Heart left ventricle (tissue), 16 donors: ENCODE results near the gene ACE2. TPM values are rescaled to one million over a fixed set of nuclear protein-coding genes. Genes with fewer than 3 reads are reported as not detected.

ENCODE experiments used
- ATAC-seq, 4 donors: fragments of 200-7000 bp; cut with Tn5 transposase; one replicate each; pipeline ENCODE4 v1.9.1; 2020 to 2022; ENCODE audit warnings: moderate library complexity in 4 of 4, mild to moderate bottlenecking in 3 of 4, moderate number of reproducible peaks in 1 of 4
- DNase-seq, 5 donors: peaks; one replicate each; pipeline ENCODE4 v3.0.0-alpha.2; 2020
- H3K27ac ChIP-seq, 12 donors: fragments of 200-600 bp; sonication (generic) in 4 of 12; one replicate each; pipeline versions ENCODE4 v1.5.0 to v1.8.0; 2016 to 2022; ENCODE audit warnings: mild to moderate bottlenecking in 2 of 12
- H3K27me3 ChIP-seq, 9 donors: fragments of 200-600 bp; sonication (generic) in 2 of 9; one replicate each; pipeline versions ENCODE4 v1.5.1 to v1.8.0; 2016 to 2022; ENCODE audit warnings: mild to moderate bottlenecking in 3 of 9
- H3K36me3 ChIP-seq, 9 donors: fragments of 200-600 bp; sonication (generic) in 2 of 9; one replicate each; pipeline versions ENCODE4 v1.5.0 to v1.8.0; 2018 to 2022; ENCODE audit warnings: mild to moderate bottlenecking in 2 of 9
- H3K4me1 ChIP-seq, 12 donors: fragments of 200-600 bp; sonication (generic) in 4 of 12; one replicate each; pipeline versions ENCODE4 v1.5.0 to v1.8.0; 2016 to 2022; ENCODE audit warnings: mild to moderate bottlenecking in 3 of 12
- H3K4me3 ChIP-seq, 12 donors: fragments of 200-600 bp; sonication (generic) in 4 of 12; one replicate each; pipeline versions ENCODE4 v1.5.0 to v1.8.0; 2017 to 2022; ENCODE audit warnings: mild to moderate bottlenecking in 9 of 12, moderate library complexity in 4 of 12
- H3K9me3 ChIP-seq, 12 donors: fragments of 200-600 bp; sonication (generic) in 4 of 12; one replicate each; pipeline versions ENCODE4 v1.5.0 to v1.8.0; 2016 to 2022; ENCODE audit warnings: mild to moderate bottlenecking in 1 of 12
- POLR2A ChIP-seq, 2 donors: fragments of 450-650 bp; IDR thresholded peaks; one replicate each; pipeline ENCODE4 v1.6.1; 2017; ENCODE audit warnings: antibody characterized with exemption in 2 of 2, mild to moderate bottlenecking in 2 of 2, moderate library complexity in 2 of 2
- WGBS, 4 donors: extraction: QIAGEN DNeasy Blood & Tissue Kit in 2 of 4; methylation state at CpG; one replicate each; pipeline versions ENCODE4 v1.1.5 to v1.1.7; 2013 to 2018; 5-methylcytosine and 5-hydroxymethylcytosine counted together
- intact Hi-C, 10 donors: fragments of 100-400 bp; cut with DNase I; formaldehyde crosslinking; loops; one replicate each; pipeline versions ENCODE4 v1.11.1 to v1.14.2; 2022
- polyA plus RNA-seq, 2 donors: library from polyadenylated mRNA; stranded (reverse); fragments of 200-250 nt; gene quantifications; one replicate each; pipeline ENCODE4 v1.2.3, GENCODE V29; 2013
- total RNA-seq, 9 donors: library from RNA; depleted of rRNA in 2 of 9; stranded (reverse); fragments of >200 nt in 2 of 9; fragmentation: NEBNext Ultra II Directional in 3 of 9; extraction: Animal tissue kit (Norgen Biotek cat#: 25700) in 3 of 9; gene quantifications; one replicate each; pipeline versions ENCODE4 v1.1.0 to v1.2.4, GENCODE V29; 2016 to 2023
- TF ChIP-seq, protein P1 (sequence below), 12 donors: fragments of 200-600 bp; sonication (generic) in 4 of 12; IDR thresholded peaks; one replicate each; pipeline versions ENCODE4 v1.5.0 to v1.8.0; 2018 to 2022; ENCODE audit warnings: antibody characterized with exemption in 12 of 12, mild to moderate bottlenecking in 5 of 12
- donor health status: ischemic (EF 13 %, LVEDD 7.1; RV severe dilation, severe dysfunction).
- donor health status: healthy with polysubstance abuse.
- donor health status: DM: no; HTN: yes; CAD: no.
- donor health status: DM: no; HTN: no; CAD: no.
- donor health status: ischemic (EF 25% LVEDD 6.9; RV normal size, moderate dysfunction).
- donor health status: ischemic (EF 25% LVEDD 5.7; RV mildly dilated, moderate dysfunction).
- donor health status: healthy.
- donor health status: DM: yes; HTN: yes; CAD: no.
- donor health status: ischemic (EF 35%, LVEDD 5.7; RV mildly dilated, moderate dysfunction).
- donor health status: nonischemic (EF 11% LVEDD 7.7; RV severe dilation, severe dysfunction).
- donor health status: DM: yes; HTN: yes; CAD: no.
- donor health status: PGD.
- donor health status: ischemic (EF 29% LVEDD 5.4; RV normal size, mild dysfunction).
- donor health status: nonischemic (EF 23%, LVEDD 6.1; RV moderate dilation, normal function).

Gene ACE2
- total and polyA plus RNA-seq, 11 donors: 5.0 to 59.4 (median 19.9) TPM

- peaks cover 0 to 25% (median 2%) of the 10 kb centered on the region in 12 donors for H3K4me1 ChIP-seq
- DNase-seq (no peak), ATAC-seq (no peak)
- no peaks in the 10 kb centered on the region for H3K36me3 ChIP-seq
- H3K27ac ChIP-seq: no peak overlapping the region
- H3K27me3 ChIP-seq: peaks cover 0 to 28% (median 0%) of the 10 kb centered on the region in 9 donors
- H3K4me3 ChIP-seq: no peak overlapping the region
- TF ChIP-seq POLR2A (IDR thresholded peaks at IDR 0.05): no peak
- TF ChIP-seq, protein P1, sequence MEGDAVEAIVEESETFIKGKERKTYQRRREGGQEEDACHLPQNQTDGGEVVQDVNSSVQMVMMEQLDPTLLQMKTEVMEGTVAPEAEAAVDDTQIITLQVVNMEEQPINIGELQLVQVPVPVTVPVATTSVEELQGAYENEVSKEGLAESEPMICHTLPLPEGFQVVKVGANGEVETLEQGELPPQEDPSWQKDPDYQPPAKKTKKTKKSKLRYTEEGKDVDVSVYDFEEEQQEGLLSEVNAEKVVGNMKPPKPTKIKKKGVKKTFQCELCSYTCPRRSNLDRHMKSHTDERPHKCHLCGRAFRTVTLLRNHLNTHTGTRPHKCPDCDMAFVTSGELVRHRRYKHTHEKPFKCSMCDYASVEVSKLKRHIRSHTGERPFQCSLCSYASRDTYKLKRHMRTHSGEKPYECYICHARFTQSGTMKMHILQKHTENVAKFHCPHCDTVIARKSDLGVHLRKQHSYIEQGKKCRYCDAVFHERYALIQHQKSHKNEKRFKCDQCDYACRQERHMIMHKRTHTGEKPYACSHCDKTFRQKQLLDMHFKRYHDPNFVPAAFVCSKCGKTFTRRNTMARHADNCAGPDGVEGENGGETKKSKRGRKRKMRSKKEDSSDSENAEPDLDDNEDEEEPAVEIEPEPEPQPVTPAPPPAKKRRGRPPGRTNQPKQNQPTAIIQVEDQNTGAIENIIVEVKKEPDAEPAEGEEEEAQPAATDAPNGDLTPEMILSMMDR (IDR thresholded peaks at IDR 0.05): no peak
- intact Hi-C loops: no loop called here
- 72 to 98% (median 86%) methylated on average over 3 of the region's 3 CpGs for WGBS, 4 donors
- H3K9me3 ChIP-seq: peaks cover 0 to 5% (median 0%) of the 10 kb centered on the region in 12 donors
Measured at GRCh38 chrX:15522464-15522863, 78.3 kb downstream of the ACE2 start.

GRCh38 chrX:15515931-15516330, 84.8 kb downstream of the ACE2 start:
- intact Hi-C loops: no loop called here
- WGBS, 4 donors: 19 to 33% (median 23%) methylated on average over 6 of the region's 6 CpGs
- peak overlapping the region in 2 of 12 donors; percentile 24 to 34 for H3K27ac ChIP-seq
- H3K4me1 ChIP-seq: peaks cover 0 to 7% (median 0%) of the 10 kb centered on the region in 12 donors
- TF ChIP-seq POLR2A (IDR thresholded peaks at IDR 0.05): no peak
- TF ChIP-seq, protein P1 (IDR thresholded peaks at IDR 0.05): no peak
- H3K4me3 ChIP-seq: no peak overlapping the region
- H3K36me3 ChIP-seq: no peaks in the 10 kb centered on the region
- ATAC-seq (peak in 3 of 4 donors; percentile 10 to 62 (median 50)), DNase-seq (peak in 2 of 5 donors; percentile 5 to 14)
- H3K27me3 ChIP-seq: peaks cover 0 to 31% (median 0%) of the 10 kb centered on the region in 9 donors
- H3K9me3 ChIP-seq: peaks cover 0 to 5% (median 0%) of the 10 kb centered on the region in 12 donors

GRCh38 chrX:15514279-15514678, 86.5 kb downstream of the ACE2 start:
- no peak overlapping the region for H3K4me3 ChIP-seq
- intact Hi-C loops: no loop called here
- H3K36me3 ChIP-seq: no peaks in the 10 kb centered on the region
- no peak overlapping the region for H3K27ac ChIP-seq
- TF ChIP-seq POLR2A (IDR thresholded peaks at IDR 0.05): no peak
- TF ChIP-seq, protein P1 (IDR thresholded peaks at IDR 0.05): no peak
- no peak for ATAC-seq
- peaks cover 0 to 27% (median 0%) of the 10 kb centered on the region in 9 donors for H3K27me3 ChIP-seq
- 62 to 98% (median 82%) methylated on average over 1 of the region's 1 CpG for WGBS, 4 donors
- H3K9me3 ChIP-seq: no peaks in the 10 kb centered on the region
- DNase-seq: no peak
- H3K4me1 ChIP-seq: peaks cover 0 to 7% (median 0%) of the 10 kb centered on the region in 12 donors

- Histone ChIP-seq H3K36me3 (no peaks in the 10 kb centered on the region), H3K27me3 (peaks cover 0 to 28% (median 0%) of the 10 kb centered on the region in 9 donors), H3K4me1 (peaks cover 0 to 7% (median 0%) of the 10 kb centered on the region in 12 donors), H3K9me3 (no peaks in the 10 kb centered on the region), H3K27ac (no peak overlapping the region), H3K4me3 (no peak overlapping the region)
- WGBS, 4 donors: 65 to 96% (median 86%) methylated on average over 4 of the region's 4 CpGs
- no peak for DNase-seq
- intact Hi-C loops: no loop called here
- no peak for ATAC-seq
- TF ChIP-seq, protein P1 (IDR thresholded peaks at IDR 0.05): no peak
- no peak for TF ChIP-seq POLR2A (IDR thresholded peaks at IDR 0.05)
Measured at GRCh38 chrX:15512401-15512965, 88.3 kb downstream of the ACE2 start.
